WI38 (cell line): ENCODE data around the gene C2CD2L.

Experiments
- H3K4me3 ChIP-seq: 2 replicates; pipeline ENCODE4 v1.5.1; 2011; ENCODE audit warnings: low read depth, mild to moderate bottlenecking, control low read depth, low read length
- TF ChIP-seq, protein P1 (sequence below): IDR thresholded peaks from 2 replicates; pipeline ENCODE4 v1.5.1; 2012; ENCODE audit warnings: low read depth, mild to moderate bottlenecking, control low read depth, low read length

The C2CD2L gene

DNA sequence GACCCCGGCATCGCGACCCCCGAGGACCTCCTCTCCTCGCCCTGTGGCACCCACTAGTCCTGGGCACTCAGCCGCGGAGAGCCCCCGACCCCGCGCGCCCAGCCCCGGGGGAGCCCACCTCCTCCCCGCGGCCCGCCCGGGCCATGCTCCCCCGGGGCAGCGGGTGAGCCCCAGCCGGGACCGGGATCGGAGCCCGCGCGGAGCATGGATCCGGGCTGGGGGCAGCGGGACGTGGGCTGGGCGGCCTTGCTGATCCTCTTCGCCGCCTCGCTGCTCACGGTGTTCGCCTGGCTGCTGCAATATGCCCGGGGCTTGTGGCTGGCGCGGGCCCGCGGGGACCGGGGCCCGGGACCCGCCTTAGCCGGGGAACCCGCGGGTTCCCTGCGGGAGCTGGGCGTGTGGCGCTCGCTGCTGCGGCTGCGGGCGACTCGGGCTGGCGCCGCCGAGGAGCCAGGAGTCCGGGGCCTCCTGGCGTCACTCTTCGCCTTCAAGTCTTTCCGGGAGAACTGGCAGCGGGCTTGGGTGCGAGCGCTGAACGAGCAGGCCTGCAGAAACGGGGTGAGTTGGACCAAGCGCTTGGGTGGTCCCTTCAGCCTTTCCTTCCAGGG, 498 bp downstream of the C2CD2L start:
- H3K4me3 ChIP-seq = peak overlapping the region; percentile 76
- TF ChIP-seq, protein P1, sequence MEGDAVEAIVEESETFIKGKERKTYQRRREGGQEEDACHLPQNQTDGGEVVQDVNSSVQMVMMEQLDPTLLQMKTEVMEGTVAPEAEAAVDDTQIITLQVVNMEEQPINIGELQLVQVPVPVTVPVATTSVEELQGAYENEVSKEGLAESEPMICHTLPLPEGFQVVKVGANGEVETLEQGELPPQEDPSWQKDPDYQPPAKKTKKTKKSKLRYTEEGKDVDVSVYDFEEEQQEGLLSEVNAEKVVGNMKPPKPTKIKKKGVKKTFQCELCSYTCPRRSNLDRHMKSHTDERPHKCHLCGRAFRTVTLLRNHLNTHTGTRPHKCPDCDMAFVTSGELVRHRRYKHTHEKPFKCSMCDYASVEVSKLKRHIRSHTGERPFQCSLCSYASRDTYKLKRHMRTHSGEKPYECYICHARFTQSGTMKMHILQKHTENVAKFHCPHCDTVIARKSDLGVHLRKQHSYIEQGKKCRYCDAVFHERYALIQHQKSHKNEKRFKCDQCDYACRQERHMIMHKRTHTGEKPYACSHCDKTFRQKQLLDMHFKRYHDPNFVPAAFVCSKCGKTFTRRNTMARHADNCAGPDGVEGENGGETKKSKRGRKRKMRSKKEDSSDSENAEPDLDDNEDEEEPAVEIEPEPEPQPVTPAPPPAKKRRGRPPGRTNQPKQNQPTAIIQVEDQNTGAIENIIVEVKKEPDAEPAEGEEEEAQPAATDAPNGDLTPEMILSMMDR = no peak

DNA sequence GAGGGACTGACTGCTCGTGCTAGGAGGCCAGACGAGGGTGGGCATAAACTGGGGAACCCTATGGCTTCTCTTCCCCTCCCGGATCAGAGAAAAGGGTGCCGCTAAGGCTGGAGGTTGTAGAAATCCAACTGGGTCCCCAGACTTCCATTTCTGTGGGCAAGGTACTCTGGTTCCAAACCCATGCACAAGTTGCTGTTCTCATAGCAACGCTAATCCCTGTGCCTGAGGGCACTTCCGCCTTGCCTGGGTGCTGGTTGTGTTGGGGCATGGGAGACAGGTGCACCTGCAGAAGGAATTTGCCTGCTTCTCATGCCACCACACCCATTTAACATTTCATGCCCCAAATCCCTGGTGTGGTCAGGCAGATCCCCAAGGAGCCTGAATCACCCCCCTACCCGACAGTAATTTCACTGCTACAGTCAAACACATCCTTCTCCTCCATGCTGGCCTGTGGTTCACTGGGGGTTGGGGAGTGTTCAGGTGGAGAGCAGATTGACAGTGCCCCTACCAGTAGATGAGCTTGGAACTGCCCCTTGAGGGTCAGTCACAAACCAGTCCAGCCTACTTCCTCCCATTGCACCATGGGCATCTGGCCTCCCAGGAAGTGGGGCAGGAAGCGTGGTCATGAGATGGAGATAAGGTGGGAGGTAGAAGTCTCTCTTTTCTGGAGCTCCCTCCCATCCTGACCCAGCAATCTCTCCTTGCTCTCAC, 1.2 kb downstream of the C2CD2L start:
- TF ChIP-seq, protein P1 = no peak

DNA sequence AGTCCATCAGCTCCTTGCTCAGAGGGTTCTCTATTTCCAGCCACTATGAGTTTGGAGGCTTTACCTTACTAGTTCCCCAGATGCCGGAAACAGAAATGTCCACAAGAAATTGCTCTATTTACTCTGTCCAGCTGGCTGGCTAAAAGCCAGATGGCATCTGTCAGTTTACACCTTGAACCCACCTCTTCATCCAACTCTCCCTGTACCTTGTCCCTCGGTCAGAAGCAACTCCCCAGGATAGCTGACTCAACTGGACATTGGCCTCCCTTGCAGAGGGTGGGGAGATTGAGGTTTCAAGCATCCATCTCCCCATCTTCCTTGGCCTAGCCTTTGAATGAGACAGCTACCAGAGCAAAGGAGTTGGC, 1.7 kb downstream of the C2CD2L start:
- peak overlapping the region; percentile 76 for H3K4me3 ChIP-seq
- TF ChIP-seq, protein P1 = no peak

More for the DNA sequence above, 1.2 kb downstream of the C2CD2L start:
- H3K4me3 ChIP-seq = peak overlapping the region; percentile 76

DNA sequence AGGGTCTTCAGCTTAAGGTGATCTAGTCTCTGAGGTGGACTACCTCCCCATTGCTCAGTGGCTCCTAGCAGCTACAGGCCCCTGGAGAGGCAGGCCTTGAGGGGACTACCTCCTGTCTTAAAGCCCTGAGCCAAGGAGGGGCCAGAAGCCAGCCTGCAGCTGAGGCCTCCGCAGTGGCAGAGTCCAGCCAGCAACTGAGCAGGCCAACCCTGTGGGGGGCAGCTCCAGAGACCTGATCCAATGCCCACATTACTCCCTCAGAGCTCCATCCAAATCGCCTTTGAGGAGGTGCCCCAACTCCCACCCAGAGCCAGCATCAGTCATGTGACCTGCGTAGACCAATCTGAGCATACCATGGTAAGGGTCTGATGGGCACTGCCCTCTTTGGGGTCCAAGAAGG, 2.7 kb downstream of the C2CD2L start:
- H3K4me3 ChIP-seq = no peak overlapping the region

DNA sequence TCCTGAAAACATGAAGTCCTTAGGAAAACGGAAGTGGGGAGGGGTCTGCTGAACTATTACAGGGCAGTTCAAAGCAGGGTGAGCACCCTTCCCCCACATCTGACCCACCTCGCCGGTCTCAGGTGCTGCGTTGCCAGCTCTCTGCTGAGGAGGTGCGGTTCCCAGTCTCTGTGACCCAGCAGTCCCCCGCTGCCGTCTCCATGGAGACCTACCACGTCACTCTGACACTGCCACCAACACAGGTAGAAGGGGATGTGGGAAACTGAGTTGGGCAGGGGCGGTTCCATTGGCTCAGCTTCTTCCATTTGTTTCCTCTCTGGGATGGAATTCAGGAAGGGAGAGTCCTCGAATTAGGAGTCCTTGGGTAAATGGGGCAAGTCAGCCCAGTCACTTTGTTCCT, 3.3 kb downstream of the C2CD2L start:
- H3K4me3 ChIP-seq = no peak overlapping the region
- TF ChIP-seq, protein P1 = no peak

More for the DNA sequence above, 2.7 kb downstream of the C2CD2L start:
- TF ChIP-seq, protein P1 = no peak

DNA sequence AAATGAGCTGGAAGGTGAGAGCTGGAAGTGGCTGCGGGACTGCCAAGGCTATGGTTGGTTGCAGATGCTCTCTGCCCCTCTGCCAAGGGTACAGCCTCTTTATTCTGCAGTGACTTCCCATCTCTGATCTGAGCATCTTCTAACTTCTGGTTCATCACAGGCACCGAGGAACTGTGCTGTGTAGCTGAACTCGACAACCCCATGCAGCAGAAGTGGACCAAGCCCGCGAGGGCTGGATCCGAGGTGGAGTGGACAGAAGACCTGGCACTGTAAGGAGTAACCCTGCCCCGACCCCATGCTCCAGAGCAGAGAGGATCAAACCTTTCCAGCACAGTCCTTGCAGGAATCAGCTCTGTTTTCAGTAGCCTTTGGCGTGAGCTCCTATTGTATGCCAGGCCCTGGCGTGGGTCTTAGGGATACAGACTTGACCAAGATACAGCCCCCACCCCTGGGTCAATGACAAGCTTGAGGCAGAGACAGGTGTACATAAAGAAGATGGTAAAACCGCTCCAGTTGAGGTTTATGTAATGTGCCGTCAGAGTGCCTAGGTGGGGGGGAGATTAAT, 4.3 kb downstream of the C2CD2L start:
- TF ChIP-seq, protein P1 = no peak
- H3K4me3 ChIP-seq = no peak overlapping the region
